GM18507 (cell line): ENCODE data around the gene RPP21.
"Not testable (repeated sequence)": the region's sequence is repeated elsewhere in the genome, so short reads cannot be mapped to it uniquely, and the experiment has no call there.

ENCODE experiments used
- DNase-seq: peaks from one replicate; pipeline ENCODE4 v3.0.0; 2011; ENCODE audit warnings: low read depth; ENCODE audit not compliant: insufficient read length; ENCODE audit errors: extremely low spot score
- FAIRE-seq: peaks from 2 replicates; lab custom pipeline; 2011; peaks lifted over from hg19 to GRCh38; lab: Jason Lieb, UNC

RPP21 gene

GRCh38 chr6:30363459-30363858 is 18.5 kb downstream of the RPP21 start:
- no peak for DNase-seq
- no peak for FAIRE-seq

- FAIRE-seq (no peak), DNase-seq (no peak)
Observed at GRCh38 chr6:30364591-30364990, 19.6 kb downstream of the RPP21 start.

- FAIRE-seq, DNase-seq: not testable (repeated sequence)
Observed at GRCh38 chr6:30369280-30369679, 24.3 kb downstream of the RPP21 start.

- no peak for DNase-seq
- no peak for FAIRE-seq
Observed at GRCh38 chr6:30378290-30378937, 33.5 kb downstream of the RPP21 start.

- FAIRE-seq (no peak), DNase-seq (no peak)
Observed at GRCh38 chr6:30380464-30380863, 35.5 kb downstream of the RPP21 start.

- no peak for FAIRE-seq
Observed at GRCh38 chr6:30386166-30386565, 41.2 kb downstream of the RPP21 start.

GRCh38 chr6:30391240-30391639 is 46.3 kb downstream of the RPP21 start:
- DNase-seq (no peak), FAIRE-seq (no peak)

More at GRCh38 chr6:30386166-30386565, 41.2 kb downstream of the RPP21 start:
- no peak for DNase-seq

- FAIRE-seq (no peak), DNase-seq (no peak)
Observed at GRCh38 chr6:30394139-30394538, 49.2 kb downstream of the RPP21 start.
